GM12878 (cell line): Measurements from ENCODE around the gene SESN1.

Experiments used
- CBFB ChIP-seq: IDR thresholded peaks from 2 replicates; pipeline ENCODE4 v1.6.1; 2016; ENCODE audit warnings: antibody characterized with exemption, low read depth
- EZH2 ChIP-seq: IDR thresholded peaks from 2 replicates; pipeline ENCODE4 v1.6.1; 2012; ENCODE audit warnings: low read depth, mild to moderate bottlenecking, control low read depth, inconsistent platforms, low read length, borderline replicate concordance; ENCODE audit not compliant: control insufficient read depth
- HDGF ChIP-seq: fragments of 450-650 bp; IDR thresholded peaks from 2 replicates; pipeline ENCODE4 v1.6.1; 2016; ENCODE audit warnings: antibody characterized with exemption
- JUND ChIP-seq: IDR thresholded peaks from 2 replicates; pipeline ENCODE4 v1.6.1; 2012; ENCODE audit warnings: low read depth, mild to moderate bottlenecking, low read length, improper control_type of control experiment, moderate library complexity
- NRF1 ChIP-seq: conservative IDR thresholded peaks from 2 replicates; pipeline ENCODE4 v1.6.1; 2011; ENCODE audit warnings: mild to moderate bottlenecking, low read depth, low read length, improper control_type of control experiment
- POLR2A ChIP-seq: IDR thresholded peaks from 2 replicates; pipeline ENCODE4 v1.6.1; 2011; ENCODE audit warnings: low read depth, mild to moderate bottlenecking, low read length
- POLR2AphosphoS5 ChIP-seq: IDR thresholded peaks from 2 replicates; pipeline ENCODE4 v1.6.1; 2011; ENCODE audit warnings: mild to moderate bottlenecking, low read length, inconsistent platforms
- RB1 ChIP-seq: fragments of 450-650 bp; formaldehyde crosslinking; IDR thresholded peaks from 2 replicates; pipeline ENCODE4 v1.6.1; 2017; ENCODE audit warnings: mild to moderate bottlenecking, borderline replicate concordance
- SREBF2 ChIP-seq: IDR thresholded peaks from 2 replicates; pipeline ENCODE4 v1.6.1; 2012; ENCODE audit warnings: mild to moderate bottlenecking, low read length
- ZNF24 ChIP-seq: fragments of 450-650 bp; IDR thresholded peaks from 2 replicates; pipeline ENCODE4 v1.6.1; 2017; ENCODE audit warnings: antibody characterized with exemption, mild to moderate bottlenecking
- ZNF384 ChIP-seq: IDR thresholded peaks from 2 replicates; pipeline ENCODE4 v1.6.1; 2012; ENCODE audit warnings: low read depth, mild to moderate bottlenecking, low read length, improper control_type of control experiment, borderline replicate concordance
- TF ChIP-seq, protein P1 (sequence below): fragments of 450-650 bp; IDR thresholded peaks from 2 replicates; pipeline ENCODE4 v1.6.1; 2017; ENCODE audit warnings: mild to moderate bottlenecking
- TF ChIP-seq, protein P2 (sequence below), 3 experiments: IDR thresholded peaks in 2 of 3; conservative IDR thresholded peaks in 1 of 3; 2 replicates each; pipeline ENCODE4 v1.5.1; 2011; ENCODE audit warnings: low read depth in 3 of 3, low read length in 3 of 3, mild to moderate bottlenecking in 3 of 3, control low read depth in 2 of 3, moderate library complexity in 2 of 3, inconsistent platforms in 1 of 3, mixed read lengths in 1 of 3; ENCODE audit not compliant: control insufficient read depth in 2 of 3, insufficient read depth in 1 of 3; ENCODE audit errors: extremely low read depth in 1 of 3
- TF ChIP-seq, protein P3 (sequence below): IDR thresholded peaks from 2 replicates; pipeline ENCODE4 v1.6.1; 2012; ENCODE audit warnings: low read depth, low read length, improper control_type of control experiment

DNA sequence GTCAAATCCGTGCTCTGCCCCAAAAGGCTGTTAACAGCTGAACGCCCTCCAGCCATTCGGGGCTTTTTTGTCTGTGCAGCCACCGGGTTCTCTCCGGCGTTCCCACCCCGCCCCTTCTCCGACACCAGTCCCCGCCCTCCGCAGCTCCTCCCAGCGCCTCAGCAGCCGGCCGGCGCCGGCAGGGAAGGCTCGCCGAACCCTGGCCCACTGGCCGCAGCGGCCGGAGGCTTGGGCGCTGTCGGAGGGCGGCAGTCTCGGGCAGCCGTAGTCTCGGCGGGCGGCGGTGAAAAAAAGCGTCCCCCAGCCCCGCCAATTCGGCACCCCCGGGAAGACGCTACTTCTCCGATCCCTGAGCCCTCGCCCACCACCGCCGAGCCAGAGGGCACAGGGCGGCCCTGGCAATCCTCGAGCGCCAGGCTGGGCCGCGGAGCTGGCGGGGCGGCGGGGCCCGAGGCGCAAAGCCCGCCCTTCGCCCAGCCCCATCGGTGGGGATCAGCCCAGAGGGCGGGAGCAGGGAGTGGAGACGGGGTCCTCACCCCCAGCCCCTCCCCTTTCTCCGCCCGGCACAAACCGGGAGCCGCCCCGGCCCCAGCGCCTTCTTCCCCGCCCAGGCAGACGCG, at the start of gene SESN1:
- TF ChIP-seq EZH2 (no peak), POLR2AphosphoS5 (peak; percentile 43; the same call in 1 of the 2 replicates), HDGF (no peak), NRF1 (no peak), SREBF2 (no peak), RB1 (peak; percentile 87; the same call in 1 of the 2 replicates), CBFB (no peak), POLR2A (peak; percentile 79), ZNF24 (0 out of 2 replicates have a peak, but pooled peaks have one; percentile 21), JUND (no peak), ZNF384 (no peak)
- TF ChIP-seq, protein P1, sequence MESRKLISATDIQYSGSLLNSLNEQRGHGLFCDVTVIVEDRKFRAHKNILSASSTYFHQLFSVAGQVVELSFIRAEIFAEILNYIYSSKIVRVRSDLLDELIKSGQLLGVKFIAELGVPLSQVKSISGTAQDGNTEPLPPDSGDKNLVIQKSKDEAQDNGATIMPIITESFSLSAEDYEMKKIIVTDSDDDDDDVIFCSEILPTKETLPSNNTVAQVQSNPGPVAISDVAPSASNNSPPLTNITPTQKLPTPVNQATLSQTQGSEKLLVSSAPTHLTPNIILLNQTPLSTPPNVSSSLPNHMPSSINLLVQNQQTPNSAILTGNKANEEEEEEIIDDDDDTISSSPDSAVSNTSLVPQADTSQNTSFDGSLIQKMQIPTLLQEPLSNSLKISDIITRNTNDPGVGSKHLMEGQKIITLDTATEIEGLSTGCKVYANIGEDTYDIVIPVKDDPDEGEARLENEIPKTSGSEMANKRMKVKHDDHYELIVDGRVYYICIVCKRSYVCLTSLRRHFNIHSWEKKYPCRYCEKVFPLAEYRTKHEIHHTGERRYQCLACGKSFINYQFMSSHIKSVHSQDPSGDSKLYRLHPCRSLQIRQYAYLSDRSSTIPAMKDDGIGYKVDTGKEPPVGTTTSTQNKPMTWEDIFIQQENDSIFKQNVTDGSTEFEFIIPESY: no peak
- TF ChIP-seq, protein P2, sequence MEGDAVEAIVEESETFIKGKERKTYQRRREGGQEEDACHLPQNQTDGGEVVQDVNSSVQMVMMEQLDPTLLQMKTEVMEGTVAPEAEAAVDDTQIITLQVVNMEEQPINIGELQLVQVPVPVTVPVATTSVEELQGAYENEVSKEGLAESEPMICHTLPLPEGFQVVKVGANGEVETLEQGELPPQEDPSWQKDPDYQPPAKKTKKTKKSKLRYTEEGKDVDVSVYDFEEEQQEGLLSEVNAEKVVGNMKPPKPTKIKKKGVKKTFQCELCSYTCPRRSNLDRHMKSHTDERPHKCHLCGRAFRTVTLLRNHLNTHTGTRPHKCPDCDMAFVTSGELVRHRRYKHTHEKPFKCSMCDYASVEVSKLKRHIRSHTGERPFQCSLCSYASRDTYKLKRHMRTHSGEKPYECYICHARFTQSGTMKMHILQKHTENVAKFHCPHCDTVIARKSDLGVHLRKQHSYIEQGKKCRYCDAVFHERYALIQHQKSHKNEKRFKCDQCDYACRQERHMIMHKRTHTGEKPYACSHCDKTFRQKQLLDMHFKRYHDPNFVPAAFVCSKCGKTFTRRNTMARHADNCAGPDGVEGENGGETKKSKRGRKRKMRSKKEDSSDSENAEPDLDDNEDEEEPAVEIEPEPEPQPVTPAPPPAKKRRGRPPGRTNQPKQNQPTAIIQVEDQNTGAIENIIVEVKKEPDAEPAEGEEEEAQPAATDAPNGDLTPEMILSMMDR (IDR thresholded peaks at IDR 0.05 in 2 of 3, conservative IDR thresholded peaks at IDR 0.05 in 1 of 3; ENCODE audit: control insufficient read depth in 2 of 3, extremely low read depth in 1 of 3, insufficient read depth in 1 of 3, low read depth in 3 of 3, low read length in 3 of 3): 0 out of 6 replicates have a peak, but pooled peaks of 1 of the 3 experiments have one; percentile 1
- TF ChIP-seq, protein P3, sequence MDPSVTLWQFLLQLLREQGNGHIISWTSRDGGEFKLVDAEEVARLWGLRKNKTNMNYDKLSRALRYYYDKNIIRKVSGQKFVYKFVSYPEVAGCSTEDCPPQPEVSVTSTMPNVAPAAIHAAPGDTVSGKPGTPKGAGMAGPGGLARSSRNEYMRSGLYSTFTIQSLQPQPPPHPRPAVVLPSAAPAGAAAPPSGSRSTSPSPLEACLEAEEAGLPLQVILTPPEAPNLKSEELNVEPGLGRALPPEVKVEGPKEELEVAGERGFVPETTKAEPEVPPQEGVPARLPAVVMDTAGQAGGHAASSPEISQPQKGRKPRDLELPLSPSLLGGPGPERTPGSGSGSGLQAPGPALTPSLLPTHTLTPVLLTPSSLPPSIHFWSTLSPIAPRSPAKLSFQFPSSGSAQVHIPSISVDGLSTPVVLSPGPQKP: no peak
